Endothelial cell of umbilical vein (primary cell): ENCODE data around the gene SUCLG2.

Source experiments
- CTCF ChIP-seq, 2 donors: IDR thresholded peaks; 1 replicate in 1 of 2; 2 replicates in 1 of 2; pipeline ENCODE4 v1.5.1; 2011; ENCODE audit warnings: low read length in 2 of 2, mild to moderate bottlenecking in 2 of 2, moderate library complexity in 2 of 2, control low read depth in 1 of 2, inconsistent platforms in 1 of 2, low read depth in 1 of 2; ENCODE audit not compliant: insufficient read depth in 1 of 2; ENCODE audit errors: extremely low read depth in 1 of 2
- MAX ChIP-seq: IDR thresholded peaks from 2 replicates; pipeline ENCODE4 v1.6.1; 2011; ENCODE audit not compliant: insufficient read depth, insufficient read length
- MYC ChIP-seq: IDR thresholded peaks from one replicate; pipeline ENCODE4 v1.6.1; 2011; ENCODE audit warnings: mild to moderate bottlenecking, low read depth, low read length
- POLR2A ChIP-seq: IDR thresholded peaks from 2 replicates; pipeline ENCODE4 v1.6.1; 2012; ENCODE audit warnings: low read depth, mild to moderate bottlenecking, control low read depth, low read length
- POLR2AphosphoS5 ChIP-seq: IDR thresholded peaks from 2 replicates; pipeline ENCODE4 v1.6.1; 2012; ENCODE audit warnings: low read depth, mild to moderate bottlenecking, control low read depth, low read length, moderate library complexity; ENCODE audit not compliant: insufficient read depth

GRCh38 chr3:67557848-67558355 lies 96.5 kb downstream of the SUCLG2 start:
- TF ChIP-seq CTCF (IDR thresholded peaks at IDR 0.05; ENCODE audit: extremely low read depth in 1 of 2, insufficient read depth in 1 of 2, low read depth in 1 of 2, low read length in 2 of 2) = no peak
- TF ChIP-seq POLR2A = no peak
- TF ChIP-seq POLR2AphosphoS5 = no peak
- TF ChIP-seq MAX = no peak
- TF ChIP-seq MYC = no peak
